HEK293T (cell line): Measurements from ENCODE around the gene C2.
"Not testable (repeated sequence)": the region's sequence is repeated elsewhere in the genome, so short reads cannot be mapped to it uniquely, and the experiment has no call there.

Experiments
- CTCF ChIA-PET: fragments of 350-600 bp; formaldehyde crosslinking; extraction: SDS; loops from one replicate; lab custom pipeline; 2021; ENCODE audit warnings: antibody characterized with exemption, inconsistent platforms; lab: Yijun Ruan, JAX
- POLR2A ChIA-PET: fragments of 350-600 bp; formaldehyde crosslinking; extraction: SDS; loops from one replicate; lab custom pipeline; 2020; ENCODE audit warnings: antibody characterized with exemption, inconsistent platforms; lab: Yijun Ruan, JAX
- DNase-seq: peaks from one replicate; pipeline ENCODE4 v3.0.0; 2012; ENCODE audit warnings: mixed read lengths; ENCODE audit errors: extremely low spot score
- ARNT ChIP-seq: fragments of 450-650 bp; IDR thresholded peaks from 2 replicates; pipeline ENCODE4 v1.6.1; 2017; ENCODE audit warnings: mild to moderate bottlenecking
- BHLHE40 ChIP-seq: fragments of 450-650 bp; IDR thresholded peaks from 2 replicates; pipeline ENCODE4 v1.6.1; 2016; ENCODE audit warnings: mild to moderate bottlenecking, moderate library complexity, borderline replicate concordance
- CTBP1 ChIP-seq: fragments of 450-650 bp; IDR thresholded peaks from 2 replicates; pipeline ENCODE4 v1.6.1; 2016; ENCODE audit warnings: borderline replicate concordance
- ELF4 ChIP-seq: fragments of 450-650 bp; IDR thresholded peaks from 2 replicates; pipeline ENCODE4 v1.6.1; 2017; ENCODE audit warnings: antibody characterized with exemption
- FOXA1 ChIP-seq: fragments of 450-650 bp; IDR thresholded peaks from 2 replicates; pipeline ENCODE4 v1.6.1; 2016; ENCODE audit warnings: mild to moderate bottlenecking
- FOXK2 ChIP-seq: fragments of 450-650 bp; IDR thresholded peaks from 2 replicates; pipeline ENCODE4 v1.6.1; 2016; ENCODE audit warnings: mild to moderate bottlenecking
- FOXM1 ChIP-seq: fragments of 450-650 bp; IDR thresholded peaks from 2 replicates; pipeline ENCODE4 v1.6.1; 2017; ENCODE audit warnings: mild to moderate bottlenecking, borderline replicate concordance
- HDGF ChIP-seq: fragments of 450-650 bp; IDR thresholded peaks from 2 replicates; pipeline ENCODE4 v1.6.1; 2017; ENCODE audit warnings: antibody characterized with exemption, borderline replicate concordance
- L3MBTL2 ChIP-seq: fragments of 450-650 bp; conservative IDR thresholded peaks from 2 replicates; pipeline ENCODE4 v1.6.1; 2016; ENCODE audit warnings: mild to moderate bottlenecking
- LEF1 ChIP-seq: fragments of 450-650 bp; IDR thresholded peaks from 2 replicates; pipeline ENCODE4 v1.6.1; 2017; ENCODE audit warnings: mild to moderate bottlenecking, borderline replicate concordance
- NFRKB ChIP-seq: fragments of 450-650 bp; IDR thresholded peaks from 2 replicates; pipeline ENCODE4 v1.6.1; 2016; ENCODE audit warnings: mild to moderate bottlenecking, moderate library complexity
- SP1 ChIP-seq: fragments of 450-650 bp; IDR thresholded peaks from 2 replicates; pipeline ENCODE4 v1.6.1; 2017
- SUZ12 ChIP-seq: fragments of 450-650 bp; IDR thresholded peaks from 2 replicates; pipeline ENCODE4 v1.6.1; 2016; ENCODE audit warnings: mild to moderate bottlenecking
- TARDBP ChIP-seq: fragments of 450-650 bp; IDR thresholded peaks from 2 replicates; pipeline ENCODE4 v1.6.1; 2016
- ZNF384 ChIP-seq: fragments of 450-650 bp; IDR thresholded peaks from 2 replicates; pipeline ENCODE4 v1.6.1; 2016

Gene C2

DNA sequence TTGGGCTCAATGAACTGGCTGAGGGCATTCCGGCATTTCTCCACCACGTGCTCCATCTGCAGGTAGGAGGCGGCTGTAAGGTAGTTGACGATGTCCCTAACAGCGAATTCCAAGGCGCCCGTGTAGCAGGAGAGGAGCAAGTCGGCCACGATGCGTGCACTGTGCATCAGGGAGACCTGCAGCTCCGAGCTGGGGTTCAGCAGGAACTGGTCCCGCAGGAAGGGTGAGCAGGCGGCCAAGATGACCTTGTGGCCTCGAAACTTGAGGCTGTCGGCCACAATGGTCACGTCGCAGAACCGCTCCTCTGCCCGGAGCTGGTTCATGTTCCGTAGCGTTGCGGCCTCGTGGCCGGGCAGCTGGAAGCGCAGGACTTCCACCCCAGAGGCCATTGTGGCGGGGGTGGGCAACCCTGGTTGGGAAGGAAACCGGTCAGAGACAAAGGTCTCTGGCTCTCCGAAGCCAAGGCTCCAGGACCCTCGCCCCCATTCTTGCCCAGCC, 26.6 kb upstream of the C2 start:
- ChIA-PET CTCF (no interaction called here), POLR2A (interaction anchor here (1.0 to 2.8 kb wide), 5 partner anchors 33 to 58 kb away, joined by 3 to 16 read pairs (median 3); partner anchors contain the start of genes NELFE, NEU1 and SKIC2)
- DNase-seq: no peak
- TF ChIP-seq HDGF (no peak), ELF4 (no peak), ARNT (no peak), FOXA1 (no peak), FOXK2 (no peak), FOXM1 (no peak), L3MBTL2 (no peak; the same call in 1 of the 2 replicates), TARDBP (no peak), NFRKB (no peak)

DNA sequence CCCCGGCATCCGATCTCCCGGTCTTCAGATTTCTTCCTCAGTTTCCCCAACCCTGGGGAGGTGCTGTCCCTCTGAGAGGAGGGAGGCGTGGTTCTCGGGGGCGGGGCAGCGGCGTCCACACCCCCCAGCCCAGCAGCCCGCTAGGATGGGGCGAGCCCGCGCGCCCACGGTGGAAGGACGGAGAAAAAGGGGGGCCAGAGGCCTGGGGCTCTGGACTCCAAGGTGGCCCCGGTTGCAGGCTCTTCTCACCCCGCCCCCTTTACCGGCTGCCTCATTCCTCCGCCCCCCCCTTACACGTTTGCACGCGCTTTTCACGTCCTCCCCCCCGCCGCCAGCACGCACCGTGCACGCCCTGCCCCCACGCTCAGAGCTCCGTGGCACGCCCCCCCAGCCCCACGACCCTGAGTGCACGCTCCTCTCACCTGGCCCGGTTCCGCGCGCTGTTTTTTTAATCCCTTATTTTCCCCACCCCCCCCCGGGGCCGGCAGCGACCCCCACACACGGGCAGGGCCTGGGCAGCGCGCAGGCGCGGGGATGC, 26.0 kb upstream of the C2 start:
- ChIA-PET CTCF (no interaction called here), POLR2A (interaction anchor here (1.0 to 2.8 kb wide), 5 partner anchors 22 to 58 kb away, joined by 3 to 16 read pairs (median 5); partner anchors contain the start of genes NELFE, NEU1 and SKIC2)
- TF ChIP-seq FOXA1: no peak
- no peak for TF ChIP-seq SUZ12
- no peak for TF ChIP-seq ZNF384
- no peak for TF ChIP-seq SP1
- TF ChIP-seq FOXK2: no peak
- DNase-seq: peak; percentile 28

GRCh38 chr6:31901953-31902643, 25.4 kb upstream of the C2 start, which contains the start of gene ZBTB12:
ZBTB12 (minus strand) TSS chr6:31902086; CDS start chr6:31901305, 781 bp downstream.
- ChIA-PET POLR2A (interaction anchor here (1.0 to 2.8 kb wide), 8 partner anchors 10 to 75 kb away, joined by 3 to 16 read pairs (median 6); partner anchors contain the start of genes DXO, HSPA1B, NELFE and NEU1), CTCF (interaction anchor here (0.7 kb wide), 1 partner anchor 50 kb away, joined by 4 read pairs; no protein-coding TSS in a partner anchor)
- DNase-seq: peak; percentile 87
- TF ChIP-seq SUZ12: no peak
- no peak for TF ChIP-seq L3MBTL2
- TF ChIP-seq FOXA1: no peak
- no peak for TF ChIP-seq LEF1
- no peak for TF ChIP-seq ELF4
- no peak for TF ChIP-seq SP1
- no peak for TF ChIP-seq ZNF384
- no peak for TF ChIP-seq ARNT
- no peak for TF ChIP-seq CTBP1
- TF ChIP-seq TARDBP: no peak
- no peak for TF ChIP-seq FOXK2

GRCh38 chr6:31903957-31904356, 23.6 kb upstream of the C2 start:
- CTCF ChIA-PET: interaction anchor here (0.9 to 1.2 kb wide), 2 partner anchors 19 to 49 kb away, joined by 3 read pairs; no protein-coding TSS in a partner anchor
- TF ChIP-seq ARNT: no peak
- POLR2A ChIA-PET: interaction anchor here (1.2 to 1.9 kb wide), 2 partner anchors 47 to 55 kb away, joined by 3 to 6 read pairs; partner anchors contain the start of genes NELFE and SKIC2
- no peak for DNase-seq

GRCh38 chr6:31905041-31905440, 22.5 kb upstream of the C2 start:
- DNase-seq: no peak
- TF ChIP-seq FOXA1: no peak
- TF ChIP-seq HDGF: no peak
- TF ChIP-seq TARDBP: no peak
- no peak for TF ChIP-seq BHLHE40
- TF ChIP-seq CTBP1: no peak
- TF ChIP-seq FOXK2: no peak
- no peak for TF ChIP-seq ZNF384
- no peak for TF ChIP-seq SP1
- no peak for TF ChIP-seq ARNT
- no peak for TF ChIP-seq LEF1
- TF ChIP-seq L3MBTL2: no peak
- POLR2A ChIA-PET: interaction anchor here (1.2 to 1.9 kb wide), 2 partner anchors 46 to 244 kb away, joined by 3 to 6 read pairs; partner anchors contain the start of gene C6orf47
- CTCF ChIA-PET: no interaction called here

GRCh38 chr6:31906122-31906521, 21.4 kb upstream of the C2 start:
- CTCF ChIA-PET: no interaction called here
- DNase-seq: no peak
- POLR2A ChIA-PET: interaction anchor here (1.2 kb wide), 1 partner anchor 245 kb away, joined by 3 read pairs; the partner anchor contains the start of gene C6orf47
- TF ChIP-seq FOXA1: no peak

DNA sequence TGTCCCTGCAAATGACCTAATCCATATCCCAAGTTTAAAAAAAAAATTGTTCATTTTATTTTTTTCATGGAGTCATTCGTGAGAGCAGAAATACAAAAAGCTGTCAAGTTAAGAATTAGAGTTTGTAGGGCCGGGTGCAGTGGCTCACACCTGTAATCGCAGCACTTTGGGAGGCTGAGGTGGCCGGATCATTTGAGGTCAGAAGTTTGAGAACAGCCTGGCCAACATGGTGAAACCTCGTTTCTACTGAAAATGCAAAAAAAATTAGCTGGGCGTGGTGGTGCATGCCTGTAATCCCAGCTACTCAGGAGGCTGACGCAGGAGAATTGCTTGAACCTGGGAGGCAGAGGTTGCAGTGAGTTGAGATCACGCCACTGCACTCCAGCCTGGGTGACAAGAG, 20.8 kb upstream of the C2 start:
- ChIA-PET POLR2A (interaction anchor here (1.1 kb wide), 1 partner anchor 65 kb away, joined by 6 read pairs; the partner anchor contains the start of gene DXO), CTCF (interaction anchor here (0.9 kb wide), 1 partner anchor 137 kb away, joined by 3 read pairs; no protein-coding TSS in a partner anchor)
- DNase-seq: not testable (repeated sequence)

- POLR2A ChIA-PET: interaction anchor here (1.1 to 2.5 kb wide), 2 partner anchors 45 to 65 kb away, joined by 6 to 7 read pairs; partner anchors contain the start of genes DXO and NEU1
- TF ChIP-seq BHLHE40 (no peak), ZNF384 (peak; percentile 70; the same call in 1 of the 2 replicates)
- no peak for DNase-seq
- CTCF ChIA-PET: interaction anchor here (0.6 to 0.9 kb wide), 3 partner anchors 9 to 183 kb away, joined by 3 read pairs; no protein-coding TSS in a partner anchor
Observed at GRCh38 chr6:31907158-31907813, 20.2 kb upstream of the C2 start.

- DNase-seq, CTCF ChIA-PET: not testable (repeated sequence)
- POLR2A ChIA-PET: interaction anchor here (2.5 kb wide), 1 partner anchor 45 kb away, joined by 7 read pairs; the partner anchor contains the start of gene NEU1
Observed at GRCh38 chr6:31908255-31908654, 19.3 kb upstream of the C2 start.
